ENCODE results near the gene ZNF227. TPM values are rescaled to one million over a fixed set of nuclear protein-coding genes. Genes with fewer than 3 reads are reported as not detected.

The ZNF227 gene
- total RNA-seq, 1 experiment from 2014 or later = 22.6 TPM

GRCh38 chr19:44182145-44182544 lies 30.2 kb upstream of the ZNF227 start:
- Histone ChIP-seq H3K4me1 (ENCODE audit: insufficient read depth, low read length) (no peaks in the 10 kb centered on the region), H4K91ac (ENCODE audit: insufficient read length, low read depth, low read length) (no peak overlapping the region), H3K23ac (ENCODE audit: insufficient read length, low read depth, low read length) (no peak overlapping the region), H2AK5ac (ENCODE audit: insufficient read length, low read length) (no peak overlapping the region), H3K56ac (ENCODE audit: insufficient read length, low read depth, low read length) (no peak overlapping the region), H3K79me1 (ENCODE audit: insufficient read depth, low read depth, low read length, poor library complexity, severe bottlenecking) (no peaks in the 10 kb centered on the region), H3K23me2 (ENCODE audit: insufficient read length, low read depth, low read length, poor library complexity, severe bottlenecking) (no peaks in the 10 kb centered on the region), H4K8ac (replicated peaks; ENCODE audit: insufficient read length, low read depth, low read length) (no peak overlapping the region), H3T11ph (ENCODE audit: low read length) (no peak overlapping the region), H3K4me2 (ENCODE audit: insufficient read depth, insufficient read length, low read length) (no peak overlapping the region), H2BK20ac (ENCODE audit: low read depth, low read length, poor library complexity, severe bottlenecking) (no peak overlapping the region), H3K79me2 (ENCODE audit: insufficient read depth, low read length) (no peaks in the 10 kb centered on the region), H3K14ac (ENCODE audit: insufficient read depth, low read length) (no peak overlapping the region), H3K9me3 (ENCODE audit: control insufficient read depth, low read depth, low read length) (peaks cover 9% of the 10 kb centered on the region), H3K4ac (ENCODE audit: low read depth, low read length) (no peak overlapping the region), H3K9ac (ENCODE audit: extremely low read depth, insufficient read length, low read length) (no peak overlapping the region), H3K18ac (ENCODE audit: insufficient read length, low read depth, low read length) (no peak overlapping the region), H3K27ac (ENCODE audit: insufficient read length, low read depth, low read length) (no peak overlapping the region), H2BK5ac (ENCODE audit: insufficient read length, low read length) (no peak overlapping the region), H2AFZ (ENCODE audit: low read length) (no peak overlapping the region), H2BK12ac (ENCODE audit: insufficient read length, low read depth, low read length) (no peak overlapping the region), H4K5ac (ENCODE audit: insufficient read length, low read depth, low read length) (no peak overlapping the region), H4K20me1 (ENCODE audit: control insufficient read depth, insufficient read depth, insufficient read length) (no peaks in the 10 kb centered on the region), H3K27me3 (ENCODE audit: insufficient read depth, low read length) (no peaks in the 10 kb centered on the region), H2BK120ac (ENCODE audit: low read depth, low read length, poor library complexity, severe bottlenecking) (no peak overlapping the region), H2BK15ac (ENCODE audit: low read depth, low read length) (no peak overlapping the region)
- no peaks in the 10 kb centered on the region for H3K4me1 Mint-ChIP-seq
- no peak for TF ChIP-seq CTCF (conservative IDR thresholded peaks at IDR 0.05)
- DNase-seq = no peak
- peaks cover 13 to 16% (median 14%) of the 10 kb centered on the region in 3 experiments for H3K36me3 Mint-ChIP-seq (ENCODE audit: insufficient read depth in 1 of 3, low read depth in 3 of 3)
- H3K9me3 Mint-ChIP-seq = peaks cover 48 to 62% of the 10 kb centered on the region in 2 experiments
- no peak overlapping the region for H3K4me3 Mint-ChIP-seq
- peaks cover 7% of the 10 kb centered on the region for H3K27me3 Mint-ChIP-seq (ENCODE audit: low read depth)
- WGBS (ENCODE audit: extremely low coverage, insufficient read length, low lambda C conversion rate) = no CpG with 5 or more reads among the region's 10 CpGs
- no peak overlapping the region for H3K27ac Mint-ChIP-seq

All from H9 (cell line).